ENCODE data around the gene C1orf174. TPM values are rescaled to one million over a fixed set of nuclear protein-coding genes. Genes with fewer than 3 reads are reported as not detected.

C1orf174 gene
- total and polyA plus RNA-seq, 2 of the 13 experiments (the other 11 are each of a cell fraction or from before 2014, with no cell fraction given), result 21.6 to 31.4 TPM

DNA sequence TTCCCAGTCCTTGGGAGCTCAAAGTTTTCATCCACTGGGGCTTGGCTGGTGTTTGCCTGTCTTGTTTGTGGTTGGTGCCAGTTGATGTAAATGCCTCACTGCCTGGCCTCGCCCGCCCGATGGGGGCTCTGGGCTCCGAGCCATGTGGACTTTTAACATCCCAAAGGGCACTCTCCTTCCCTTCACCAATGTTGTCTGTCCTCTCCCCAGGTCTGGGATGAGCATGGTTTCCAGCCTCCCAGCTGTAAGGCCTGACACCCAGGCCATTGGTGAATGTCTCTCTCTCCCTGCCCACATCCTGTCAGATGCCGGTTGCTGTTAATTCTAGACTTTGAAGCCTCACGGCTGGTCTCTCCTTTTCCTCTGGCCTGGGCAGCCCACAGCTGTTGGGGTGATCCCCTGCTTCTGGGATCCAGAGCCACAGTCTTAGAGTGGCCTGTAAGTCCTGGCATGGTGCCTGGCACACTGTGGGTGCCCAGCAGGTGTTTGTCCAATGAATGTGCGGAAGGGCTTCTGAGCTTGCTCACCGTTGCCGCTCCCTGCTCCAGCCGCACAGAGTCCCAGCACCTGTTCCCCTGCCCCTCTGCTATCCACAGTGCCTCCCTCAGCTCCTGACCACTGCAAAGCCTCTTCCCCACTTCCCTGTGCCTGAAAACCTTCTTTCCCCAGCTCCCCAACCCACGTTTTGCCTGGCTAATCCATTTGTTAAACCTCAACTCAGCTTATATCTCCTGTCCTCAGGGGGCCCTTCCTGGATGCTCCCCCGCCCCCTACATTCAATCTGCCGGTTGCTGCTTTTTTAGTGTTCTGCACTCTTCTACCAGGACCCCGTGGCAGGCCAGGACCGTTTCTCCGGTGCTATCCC is 3.3 kb upstream of the C1orf174 start (continued):
- TF ChIP-seq, protein P1, sequence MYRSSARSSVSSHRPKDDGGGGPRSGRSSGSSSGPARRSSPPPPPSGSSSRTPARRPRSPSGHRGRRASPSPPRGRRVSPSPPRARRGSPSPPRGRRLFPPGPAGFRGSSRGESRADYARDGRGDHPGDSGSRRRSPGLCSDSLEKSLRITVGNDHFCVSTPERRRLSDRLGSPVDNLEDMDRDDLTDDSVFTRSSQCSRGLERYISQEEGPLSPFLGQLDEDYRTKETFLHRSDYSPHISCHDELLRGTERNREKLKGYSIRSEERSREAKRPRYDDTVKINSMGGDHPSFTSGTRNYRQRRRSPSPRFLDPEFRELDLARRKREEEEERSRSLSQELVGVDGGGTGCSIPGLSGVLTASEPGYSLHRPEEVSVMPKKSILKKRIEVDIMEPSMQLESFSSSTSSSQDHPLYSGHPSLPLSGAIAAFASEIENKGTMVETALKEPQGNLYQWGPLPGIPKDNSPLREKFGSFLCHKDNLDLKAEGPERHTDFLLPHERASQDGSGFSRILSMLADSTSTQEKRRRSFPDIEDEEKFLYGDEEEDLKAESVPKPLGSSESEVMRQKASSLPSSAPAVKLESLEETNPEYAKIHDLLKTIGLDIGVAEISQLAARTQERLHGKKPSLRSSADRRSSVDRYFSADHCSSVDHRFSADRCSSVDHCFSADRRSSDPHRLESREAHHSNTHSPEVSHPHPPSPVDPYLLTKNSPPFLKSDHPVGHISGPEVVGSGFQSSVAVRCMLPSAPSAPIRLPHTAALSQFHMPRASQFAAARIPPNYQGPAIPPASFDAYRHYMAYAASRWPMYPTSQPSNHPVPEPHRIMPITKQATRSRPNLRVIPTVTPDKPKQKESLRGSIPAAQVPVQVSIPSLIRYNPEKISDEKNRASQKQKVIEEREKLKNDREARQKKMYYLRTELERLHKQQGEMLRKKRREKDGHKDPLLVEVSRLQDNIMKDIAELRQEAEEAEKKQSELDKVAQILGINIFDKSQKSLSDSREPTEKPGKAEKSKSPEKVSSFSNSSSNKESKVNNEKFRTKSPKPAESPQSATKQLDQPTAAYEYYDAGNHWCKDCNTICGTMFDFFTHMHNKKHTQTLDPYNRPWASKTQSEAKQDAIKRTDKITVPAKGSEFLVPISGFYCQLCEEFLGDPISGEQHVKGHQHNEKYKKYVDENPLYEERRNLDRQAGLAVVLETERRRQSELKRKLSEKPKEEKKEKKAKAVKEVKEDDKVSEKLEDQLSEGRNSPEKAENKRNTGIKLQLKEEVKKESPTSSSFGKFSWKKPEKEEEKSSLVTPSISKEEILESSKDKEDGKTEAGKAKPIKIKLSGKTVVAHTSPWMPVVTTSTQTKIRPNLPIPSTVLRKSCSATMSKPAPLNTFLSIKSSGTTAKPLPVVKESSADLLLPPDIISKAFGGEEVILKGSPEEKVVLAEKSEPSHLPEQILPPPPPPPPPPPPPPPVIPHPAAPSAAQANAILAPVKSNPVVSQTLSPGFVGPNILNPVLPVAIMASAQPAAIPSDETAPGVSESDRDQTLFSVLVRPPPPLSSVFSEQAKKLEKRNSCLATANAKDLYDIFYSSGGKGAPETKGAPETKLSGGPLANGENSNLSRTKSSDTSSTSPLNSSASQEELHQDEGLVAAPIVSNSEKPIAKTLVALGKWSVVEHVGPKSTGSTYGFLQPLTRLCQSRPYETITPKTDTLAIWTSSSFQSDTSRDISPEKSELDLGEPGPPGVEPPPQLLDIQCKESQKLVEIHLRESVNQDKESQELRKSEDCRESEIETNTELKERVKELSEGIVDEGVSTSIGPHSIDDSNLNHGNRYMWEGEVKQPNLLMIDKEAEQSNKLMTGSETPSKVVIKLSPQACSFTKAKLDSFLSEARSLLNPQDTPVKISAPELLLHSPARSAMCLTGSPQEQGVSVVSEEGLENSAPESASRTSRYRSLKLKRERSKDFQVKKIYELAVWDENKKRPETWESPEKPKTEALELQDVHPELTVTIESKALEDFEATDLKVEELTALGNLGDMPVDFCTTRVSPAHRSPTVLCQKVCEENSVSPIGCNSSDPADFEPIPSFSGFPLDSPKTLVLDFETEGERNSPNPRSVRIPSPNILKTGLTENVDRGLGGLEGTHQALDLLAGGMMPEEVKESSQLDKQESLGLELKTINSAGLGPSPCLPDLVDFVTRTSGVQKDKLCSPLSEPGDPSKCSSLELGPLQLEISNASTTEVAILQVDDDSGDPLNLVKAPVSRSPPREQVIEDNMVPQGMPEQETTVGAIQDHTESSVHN (CRISPR knock-in tag; IDR thresholded peaks at IDR 0.05), result no peak
- TF ChIP-seq, protein P2, sequence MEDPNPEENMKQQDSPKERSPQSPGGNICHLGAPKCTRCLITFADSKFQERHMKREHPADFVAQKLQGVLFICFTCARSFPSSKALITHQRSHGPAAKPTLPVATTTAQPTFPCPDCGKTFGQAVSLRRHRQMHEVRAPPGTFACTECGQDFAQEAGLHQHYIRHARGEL (CRISPR knock-in tag; IDR thresholded peaks at IDR 0.05), result no peak
- no peak; the same call in 2 of the 3 replicates for TF ChIP-seq MXI1 (IDR thresholded peaks at IDR 0.05; ENCODE audit: borderline replicate concordance, low read depth, low read length)
- TF ChIP-seq IKZF5 (CRISPR knock-in tag; IDR thresholded peaks at IDR 0.05), result no peak
- TF ChIP-seq SETDB1 (CRISPR knock-in tag; IDR thresholded peaks at IDR 0.05; ENCODE audit: borderline replicate concordance), result no peak
- TF ChIP-seq SRSF1 (optimal IDR thresholded peaks at IDR 0.05; ENCODE audit: low read depth, low read length), result no peak
- TF ChIP-seq, protein P3, sequence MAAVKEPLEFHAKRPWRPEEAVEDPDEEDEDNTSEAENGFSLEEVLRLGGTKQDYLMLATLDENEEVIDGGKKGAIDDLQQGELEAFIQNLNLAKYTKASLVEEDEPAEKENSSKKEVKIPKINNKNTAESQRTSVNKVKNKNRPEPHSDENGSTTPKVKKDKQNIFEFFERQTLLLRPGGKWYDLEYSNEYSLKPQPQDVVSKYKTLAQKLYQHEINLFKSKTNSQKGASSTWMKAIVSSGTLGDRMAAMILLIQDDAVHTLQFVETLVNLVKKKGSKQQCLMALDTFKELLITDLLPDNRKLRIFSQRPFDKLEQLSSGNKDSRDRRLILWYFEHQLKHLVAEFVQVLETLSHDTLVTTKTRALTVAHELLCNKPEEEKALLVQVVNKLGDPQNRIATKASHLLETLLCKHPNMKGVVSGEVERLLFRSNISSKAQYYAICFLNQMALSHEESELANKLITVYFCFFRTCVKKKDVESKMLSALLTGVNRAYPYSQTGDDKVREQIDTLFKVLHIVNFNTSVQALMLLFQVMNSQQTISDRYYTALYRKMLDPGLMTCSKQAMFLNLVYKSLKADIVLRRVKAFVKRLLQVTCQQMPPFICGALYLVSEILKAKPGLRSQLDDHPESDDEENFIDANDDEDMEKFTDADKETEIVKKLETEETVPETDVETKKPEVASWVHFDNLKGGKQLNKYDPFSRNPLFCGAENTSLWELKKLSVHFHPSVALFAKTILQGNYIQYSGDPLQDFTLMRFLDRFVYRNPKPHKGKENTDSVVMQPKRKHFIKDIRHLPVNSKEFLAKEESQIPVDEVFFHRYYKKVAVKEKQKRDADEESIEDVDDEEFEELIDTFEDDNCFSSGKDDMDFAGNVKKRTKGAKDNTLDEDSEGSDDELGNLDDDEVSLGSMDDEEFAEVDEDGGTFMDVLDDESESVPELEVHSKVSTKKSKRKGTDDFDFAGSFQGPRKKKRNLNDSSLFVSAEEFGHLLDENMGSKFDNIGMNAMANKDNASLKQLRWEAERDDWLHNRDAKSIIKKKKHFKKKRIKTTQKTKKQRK (IDR thresholded peaks at IDR 0.05; ENCODE audit: low read length), result no peak
- no peak for TF ChIP-seq HDAC6 (IDR thresholded peaks at IDR 0.05; ENCODE audit: low read depth, low read length)
- TF ChIP-seq, protein P4, sequence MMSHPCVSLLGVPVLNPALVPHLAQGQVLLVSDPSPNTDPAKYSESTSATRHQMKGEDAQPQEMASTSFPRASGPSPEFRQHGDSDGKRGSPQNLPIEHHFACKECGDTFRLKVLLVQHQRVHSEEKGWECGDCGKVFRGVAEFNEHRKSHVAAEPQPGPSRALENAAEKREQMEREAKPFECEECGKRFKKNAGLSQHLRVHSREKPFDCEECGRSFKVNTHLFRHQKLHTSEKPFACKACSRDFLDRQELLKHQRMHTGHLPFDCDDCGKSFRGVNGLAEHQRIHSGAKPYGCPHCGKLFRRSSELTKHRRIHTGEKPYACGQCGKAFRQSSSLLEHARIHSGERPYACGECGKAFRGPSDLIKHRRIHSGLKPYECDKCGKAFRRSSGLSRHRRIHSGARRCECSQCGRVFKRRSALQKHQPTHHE (CRISPR knock-in tag; IDR thresholded peaks at IDR 0.05; ENCODE audit: borderline replicate concordance), result no peak
- peak; percentile 69 for TF ChIP-seq HNF4A (CRISPR knock-in tag; IDR thresholded peaks at IDR 0.05)
- no peak for TF ChIP-seq PHF8 (CRISPR knock-in tag; IDR thresholded peaks at IDR 0.05)
